Occipital lobe (tissue), 2 donors: Measurements from ENCODE around the gene ROGDI. TPM values are rescaled to one million over a fixed set of nuclear protein-coding genes. Genes with fewer than 3 reads are reported as not detected.
A peak's percentile ranks its signal among the peaks of the same experiment; 100 is the strongest.

Experiments
- DNase-seq: peaks from one replicate; lab custom pipeline; 2025; lab: John Stamatoyannopoulos, UW
- total RNA-seq: library from RNA; depleted of rRNA; stranded (reverse); fragments of >200 nt; gene quantifications from one replicate; pipeline ENCODE4 v1.2.3, GENCODE V29; 2014

The ROGDI gene
- total RNA-seq, 1 donor from 2014 or later, result 38.7 TPM

GRCh38 chr16:4814046-4814445, 11.6 kb upstream of the ROGDI start:
- DNase-seq, result no peak

GRCh38 chr16:4813251-4814003, 11.0 kb upstream of the ROGDI start:
- no peak for DNase-seq

GRCh38 chr16:4811773-4812172, 9.3 kb upstream of the ROGDI start:
- no peak for DNase-seq

- DNase-seq, result no peak
Observed at GRCh38 chr16:4811242-4811641, 8.8 kb upstream of the ROGDI start.

- no peak for DNase-seq
Observed at GRCh38 chr16:4806280-4806679, 3.8 kb upstream of the ROGDI start.

- DNase-seq, result no peak
Observed at GRCh38 chr16:4805231-4805630, 2.8 kb upstream of the ROGDI start.

- DNase-seq, result no peak
Observed at GRCh38 chr16:4803898-4804762, 1.7 kb upstream of the ROGDI start.

GRCh38 chr16:4803401-4803844, 990 bp upstream of the ROGDI start:
- no peak for DNase-seq

- DNase-seq, result peak; percentile 97
Observed at GRCh38 chr16:4802659-4803287, 340 bp upstream of the ROGDI start.

GRCh38 chr16:4801051-4801961, 1.1 kb downstream of the ROGDI start:
- no peak for DNase-seq

GRCh38 chr16:4800290-4801041, 2.0 kb downstream of the ROGDI start:
- peak; percentile 41 for DNase-seq

- DNase-seq, result no peak
Observed at GRCh38 chr16:4799171-4799855, 3.1 kb downstream of the ROGDI start.

- DNase-seq, result no peak
Observed at GRCh38 chr16:4798456-4798855, 4.0 kb downstream of the ROGDI start.

GRCh38 chr16:4797805-4798252, 4.6 kb downstream of the ROGDI start:
- no peak for DNase-seq

GRCh38 chr16:4796982-4797804, 5.2 kb downstream of the ROGDI start:
- DNase-seq, result no peak

GRCh38 chr16:4795828-4796572, 6.4 kb downstream of the ROGDI start:
- DNase-seq, result no peak

GRCh38 chr16:4795181-4795827, 7.1 kb downstream of the ROGDI start, which contains the start of gene SMIM22:
TSS of gene SMIM22 (plus strand) at chr16:4795369. CDS start at chr16:4795735, 366 bp downstream.
- no peak for DNase-seq
